DMS53 treated with DMSO at 0.1 percent for 48 hours (cell line): ENCODE measurements around the gene PLXNA4.

Source experiments
- DNase-seq: peaks from one replicate; lab custom pipeline; 2025; ENCODE audit not compliant: unreplicated experiment; lab: John Stamatoyannopoulos, UW

Gene PLXNA4

DNA sequence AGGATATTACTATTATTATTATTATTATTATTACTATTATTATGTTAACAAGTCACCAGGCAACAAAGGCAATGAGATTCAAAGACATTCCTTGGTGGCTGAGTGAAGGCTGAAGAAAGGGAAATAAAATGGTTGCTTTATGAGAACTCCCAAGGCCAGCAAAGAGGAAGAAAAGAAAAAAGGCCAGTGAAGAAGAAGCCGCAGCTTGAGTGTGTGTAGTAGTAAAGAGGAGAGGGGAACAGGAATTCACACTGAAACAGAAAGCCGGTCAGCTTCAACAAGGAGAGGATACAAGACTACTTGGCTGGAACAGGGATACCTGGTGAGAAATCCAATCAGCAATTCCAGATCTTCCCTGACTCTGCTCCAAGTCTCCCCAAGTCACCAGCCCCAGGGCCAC lies 42.4 kb downstream of the PLXNA4 start:
- DNase-seq = no peak

DNA sequence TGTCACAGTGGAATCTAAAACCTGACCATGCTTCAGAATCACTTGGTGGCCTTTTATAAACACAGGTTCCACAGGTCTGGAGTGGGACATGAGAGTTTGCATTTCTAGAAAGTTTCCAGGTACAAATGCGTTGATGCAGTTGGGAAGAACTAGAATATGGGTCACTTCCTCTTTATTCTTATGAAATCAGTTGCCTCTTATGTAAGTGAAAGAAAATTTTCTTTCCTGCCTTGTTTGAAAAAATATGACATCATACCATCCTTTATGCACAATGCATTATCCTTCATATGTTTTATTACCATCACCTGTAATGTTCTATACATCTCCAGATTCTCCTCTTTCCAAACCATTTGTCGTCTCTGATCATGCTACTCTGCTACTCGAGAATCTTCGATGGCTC lies 44.0 kb downstream of the PLXNA4 start:
- no peak for DNase-seq

DNA sequence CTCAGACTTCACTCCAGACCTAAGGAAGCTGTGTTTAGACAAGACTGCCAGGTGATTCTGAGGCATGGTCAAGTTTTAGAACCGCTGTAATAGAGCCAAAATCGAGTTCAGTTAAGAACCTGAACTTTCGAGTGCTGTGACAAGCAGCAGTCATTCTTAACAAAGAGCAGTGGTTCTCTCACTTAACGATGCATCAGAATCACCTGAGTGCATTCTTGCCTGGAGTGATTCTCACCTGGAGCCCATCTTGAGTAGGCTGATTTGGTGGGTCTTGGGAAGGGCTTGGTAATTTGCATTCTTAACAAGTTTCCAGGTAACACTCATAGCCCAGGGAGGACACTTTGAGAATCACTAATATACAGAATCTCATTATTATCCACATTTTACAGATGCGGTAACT lies 44.7 kb downstream of the PLXNA4 start:
- no peak for DNase-seq

- no peak for DNase-seq
These were observed 47.6 kb downstream of the PLXNA4 start for GRCh38 chr7:132528695-132529094.

GRCh38 chr7:132527467-132528410 lies 48.5 kb downstream of the PLXNA4 start:
- DNase-seq = no peak

GRCh38 chr7:132526111-132526740 lies 50.0 kb downstream of the PLXNA4 start:
- DNase-seq = no peak

GRCh38 chr7:132521423-132521822 lies 54.8 kb downstream of the PLXNA4 start:
- no peak for DNase-seq

DNA sequence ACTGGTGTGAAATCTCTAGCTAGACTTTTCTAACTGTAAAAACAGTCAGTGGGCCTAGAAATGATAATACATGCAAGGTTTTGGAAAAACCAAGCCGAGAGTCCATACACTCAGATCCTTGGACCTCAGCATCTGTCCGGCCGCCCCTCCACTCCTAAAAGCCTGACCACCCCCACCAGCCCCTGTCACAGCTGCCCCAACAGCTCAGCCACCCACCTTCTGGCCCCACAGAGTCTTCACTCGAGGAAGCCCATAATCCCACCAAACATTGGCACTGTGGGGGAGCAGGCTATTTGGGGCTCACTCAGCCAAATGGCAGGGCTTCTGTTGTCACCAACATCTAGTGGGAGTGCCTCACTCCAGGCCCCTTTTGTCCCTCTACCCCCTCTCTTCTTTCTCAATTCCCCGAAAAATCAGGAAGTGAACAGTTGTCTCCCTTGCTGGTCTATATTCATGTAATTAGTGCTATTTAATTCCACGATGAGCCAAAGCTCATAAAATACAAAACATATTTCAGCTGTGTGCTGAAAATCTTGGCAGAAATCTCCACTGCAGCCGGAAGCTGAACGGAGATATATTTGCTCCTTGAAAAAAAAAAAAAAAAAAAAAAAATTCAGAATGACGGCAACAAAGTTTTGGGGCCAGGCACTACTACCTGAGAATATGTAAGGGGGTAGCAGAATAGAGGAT lies 55.5 kb downstream of the PLXNA4 start:
- DNase-seq = no peak

GRCh38 chr7:132519936-132520335 lies 56.3 kb downstream of the PLXNA4 start:
- DNase-seq = no peak

- DNase-seq = no peak
These were observed 57.5 kb downstream of the PLXNA4 start for GRCh38 chr7:132518839-132519173.

- DNase-seq = peak; percentile 15
These were observed 58.0 kb downstream of the PLXNA4 start for GRCh38 chr7:132518102-132518838.

DNA sequence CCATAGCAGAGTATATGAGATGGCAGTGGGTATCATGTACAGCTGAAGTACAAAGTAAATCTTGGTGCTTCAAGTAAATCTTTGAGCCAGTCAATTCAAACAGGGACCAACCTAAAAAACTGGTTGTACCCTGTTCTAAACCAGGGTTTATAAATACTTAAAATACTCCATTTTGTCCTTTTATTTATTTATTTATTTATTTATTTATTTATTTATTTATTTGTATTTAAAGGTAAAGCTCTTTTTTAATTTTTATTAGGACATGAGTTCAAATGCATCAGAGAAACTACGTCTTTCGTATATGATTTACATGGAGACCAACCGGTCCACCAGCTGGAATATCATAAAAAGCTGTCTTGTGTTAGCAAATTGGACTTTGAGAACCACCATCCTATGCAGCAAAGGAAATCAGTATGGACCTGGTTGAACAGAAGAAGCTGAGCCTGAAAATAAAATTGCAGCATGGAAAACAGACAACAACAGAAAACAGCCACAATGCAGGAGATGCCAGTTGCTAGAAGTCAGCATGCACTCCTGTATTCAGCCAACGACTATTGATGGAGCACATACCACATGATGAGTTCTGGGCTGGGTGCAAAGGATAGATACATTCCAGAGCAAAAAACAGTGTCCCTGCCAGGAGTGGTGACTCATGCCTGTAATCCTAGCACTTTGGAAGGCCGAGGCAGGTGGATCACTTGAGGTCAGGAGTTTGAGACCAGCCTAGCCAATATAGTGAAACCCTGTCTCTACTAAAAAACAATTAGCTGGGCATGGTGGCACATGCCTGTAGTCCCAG lies 60.0 kb downstream of the PLXNA4 start:
- DNase-seq = no peak

DNA sequence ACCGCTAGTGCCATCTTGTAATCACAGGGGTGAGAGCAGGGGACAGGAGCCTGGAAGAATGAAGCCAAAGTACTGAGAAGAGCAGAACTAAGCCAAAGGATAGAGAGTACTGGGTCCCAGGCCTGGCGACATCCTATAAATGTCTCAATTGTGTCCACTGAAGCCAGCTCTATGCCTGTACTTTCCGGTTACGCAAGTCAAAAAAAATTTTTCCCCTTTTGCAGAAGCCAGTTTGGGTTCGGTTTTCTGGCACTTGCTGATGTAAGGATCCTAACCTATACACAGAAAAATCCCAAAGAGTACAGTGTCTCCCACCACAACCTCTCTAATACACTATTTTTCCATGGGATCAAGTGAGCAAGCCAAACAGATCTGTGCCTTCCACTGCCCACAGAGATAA lies 61.1 kb downstream of the PLXNA4 start:
- no peak for DNase-seq

DNA sequence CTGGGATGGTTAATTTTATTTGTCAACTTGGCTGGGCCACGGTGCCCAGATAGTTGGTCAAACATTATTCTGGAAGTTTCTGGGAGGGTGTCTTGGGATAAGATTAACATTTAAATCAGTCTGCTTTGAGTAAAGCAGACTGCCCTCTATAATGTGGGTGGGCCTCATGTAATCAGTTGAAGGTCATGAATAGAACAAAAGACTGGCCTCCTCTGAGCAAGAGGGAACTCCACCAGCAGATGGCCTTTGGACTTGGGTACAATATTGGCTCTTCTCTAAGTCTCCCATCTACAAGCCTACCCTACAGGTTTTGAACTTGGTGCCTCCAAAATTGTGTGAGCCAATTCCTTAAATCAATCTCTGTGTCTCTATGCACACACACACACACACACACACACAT lies 61.8 kb downstream of the PLXNA4 start:
- DNase-seq = no peak

DNA sequence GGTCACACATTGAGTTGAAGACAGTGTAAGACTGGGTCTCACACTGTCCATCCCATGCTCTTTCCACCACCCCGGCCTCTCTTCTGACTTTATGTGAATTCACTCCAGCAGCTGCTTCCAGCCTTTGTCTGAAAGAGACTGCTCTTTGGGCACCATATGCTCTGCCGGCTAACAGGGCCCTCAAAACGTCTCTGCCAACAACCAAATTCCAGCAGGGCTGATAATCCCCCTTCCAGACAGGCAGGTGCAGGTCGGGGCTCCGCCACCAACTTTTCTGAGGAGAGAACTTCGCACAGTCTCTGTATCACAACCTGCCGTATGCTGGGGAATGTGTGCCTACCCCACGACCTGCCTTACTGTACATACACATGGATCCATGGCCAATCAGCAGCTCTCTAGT lies 64.3 kb downstream of the PLXNA4 start:
- DNase-seq = no peak

DNA sequence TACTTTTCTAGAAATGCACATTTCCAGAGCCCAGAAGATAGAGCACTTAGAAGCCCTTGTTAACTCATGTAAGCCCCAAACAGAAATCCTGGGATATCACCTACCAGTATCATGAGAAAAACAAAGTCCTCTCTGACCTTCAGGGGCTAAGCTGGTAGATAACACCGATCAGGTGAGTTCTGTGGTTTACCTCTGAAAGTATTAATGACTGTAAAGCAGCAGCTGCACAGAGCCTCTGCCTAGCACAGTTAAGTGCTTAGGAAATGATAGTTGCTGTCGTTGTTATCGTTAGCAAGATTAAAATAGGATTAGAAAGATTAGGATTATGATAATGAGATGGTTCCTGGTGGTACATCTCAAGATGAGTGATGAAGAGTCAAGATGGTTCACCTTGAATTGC lies 64.9 kb downstream of the PLXNA4 start:
- DNase-seq = no peak

DNA sequence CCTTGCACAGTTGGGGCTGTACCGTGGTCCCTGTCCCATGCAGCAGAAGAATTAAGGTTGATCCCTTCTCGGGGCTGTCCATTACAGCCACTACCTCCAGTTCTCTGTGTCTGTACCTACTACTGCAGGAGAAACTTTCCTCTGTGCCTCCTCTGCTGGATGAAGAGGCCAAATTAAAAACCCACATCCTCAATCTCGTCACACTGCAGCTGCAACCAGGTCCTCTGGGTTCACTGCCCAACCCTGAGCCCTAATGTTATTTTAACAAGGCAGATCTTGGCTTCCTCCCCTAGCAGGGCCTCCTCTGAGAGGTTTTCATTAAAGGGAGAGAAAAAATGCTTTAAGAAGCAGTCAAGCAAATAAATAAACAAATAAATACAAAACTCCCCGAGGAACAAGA lies 66.6 kb downstream of the PLXNA4 start:
- no peak for DNase-seq

DNA sequence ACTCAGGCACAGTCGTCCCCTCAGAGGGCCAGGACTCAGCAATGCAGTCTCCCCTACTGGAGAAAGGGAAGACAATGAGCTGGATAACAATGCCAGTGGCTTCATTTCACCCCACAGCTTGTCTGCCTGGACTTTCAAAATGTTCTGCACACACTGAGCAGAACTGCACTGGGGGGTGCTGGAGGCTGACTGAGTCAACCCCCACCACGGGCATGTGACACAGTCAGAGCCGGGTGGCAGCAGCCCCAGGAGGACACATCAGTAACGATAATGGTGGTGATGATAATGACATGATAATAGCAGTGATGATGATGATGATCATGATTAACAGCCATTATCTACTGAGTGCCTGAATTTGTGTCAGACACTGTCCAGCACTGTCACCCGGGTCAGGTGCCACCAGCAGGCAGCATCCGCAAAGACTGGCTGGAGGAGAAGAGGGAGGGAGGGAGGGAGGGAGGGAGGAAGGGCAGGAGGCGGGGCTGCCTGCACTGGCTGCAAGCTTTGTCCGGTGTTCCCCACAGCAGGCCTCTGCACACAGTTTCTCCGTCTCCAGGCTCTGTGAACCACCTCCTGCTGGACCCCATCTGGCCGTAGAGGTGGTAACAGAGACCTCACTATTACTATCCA lies 67.4 kb downstream of the PLXNA4 start:
- DNase-seq = no peak

GRCh38 chr7:132504852-132505251 lies 71.4 kb downstream of the PLXNA4 start:
- no peak for DNase-seq

GRCh38 chr7:132504071-132504470 lies 72.2 kb downstream of the PLXNA4 start:
- DNase-seq = no peak
